CD4-positive, alpha-beta memory T cell (primary cell): ENCODE measurements around the gene WDR81. TPM values are rescaled to one million over a fixed set of nuclear protein-coding genes. Genes with fewer than 3 reads are reported as not detected.
"Not testable (repeated sequence)": the region's sequence is repeated elsewhere in the genome, so short reads cannot be mapped to it uniquely, and the experiment has no call there.

Experiments used
- CTCF ChIA-PET: fragments of 350-600 bp; sonication (Branson Sonifier 250); formaldehyde crosslinking; loops from one replicate; lab custom pipeline; 2021; ENCODE audit warnings: inconsistent platforms; ENCODE audit not compliant: partially characterized antibody; lab: Charles Lee
- POLR2A ChIA-PET: fragments of 350-600 bp; sonication (Branson Sonifier 250); formaldehyde crosslinking; loops from one replicate; lab custom pipeline; 2021; ENCODE audit not compliant: partially characterized antibody; lab: Charles Lee
- DNase-seq, 5 donors: peaks; one replicate each; pipeline versions ENCODE4 v3.0.0 to v3.0.0-alpha.2; 2020 to 2022; ENCODE audit warnings: mixed read lengths in 1 of 5
- H3K27ac ChIP-seq: one replicate; pipeline ENCODE4 v1.7.0; 2013; ENCODE audit warnings: low read depth, low read length
- H3K27me3 ChIP-seq: 2 replicates; pipeline ENCODE4 v1.7.0; 2013; ENCODE audit warnings: mild to moderate bottlenecking, low read length, moderate library complexity; ENCODE audit not compliant: insufficient read depth
- H3K36me3 ChIP-seq: 2 replicates; pipeline ENCODE4 v1.7.0; 2013; ENCODE audit warnings: mild to moderate bottlenecking, low read length, moderate library complexity; ENCODE audit not compliant: insufficient read depth
- H3K4me1 ChIP-seq: 2 replicates; pipeline ENCODE4 v1.7.0; 2013; ENCODE audit warnings: mild to moderate bottlenecking, low read length, moderate library complexity; ENCODE audit not compliant: insufficient read depth
- H3K4me3 ChIP-seq, 2 donors: one replicate each; pipeline ENCODE4 v1.7.0; 2013; ENCODE audit warnings: low read length in 2 of 2, mild to moderate bottlenecking in 1 of 2
- H3K9me3 ChIP-seq, 2 donors: one replicate each; pipeline ENCODE4 v1.7.0; 2013; ENCODE audit warnings: low read length in 2 of 2, control low read depth in 1 of 2; ENCODE audit not compliant: control insufficient read depth in 1 of 2
- H3K27ac Mint-ChIP-seq, 7 donors: one replicate each; pipeline ENCODE4 v1.8.0; 2020 to 2021; ENCODE audit warnings: mixed read lengths in 7 of 7, mild to moderate bottlenecking in 6 of 7, inconsistent platforms in 3 of 7, moderate library complexity in 3 of 7
- H3K27me3 Mint-ChIP-seq, 2 donors: one replicate each; pipeline ENCODE4 v1.8.0; 2020 to 2021; ENCODE audit warnings: mixed read lengths in 2 of 2
- H3K36me3 Mint-ChIP-seq, 2 donors: one replicate each; pipeline ENCODE4 v1.8.0; 2020 to 2021; ENCODE audit warnings: mixed read lengths in 2 of 2, inconsistent platforms in 1 of 2, mild to moderate bottlenecking in 1 of 2
- H3K4me1 Mint-ChIP-seq, 4 donors: one replicate each; pipeline ENCODE4 v1.8.0; 2020 to 2021; ENCODE audit warnings: mixed read lengths in 4 of 4, mild to moderate bottlenecking in 1 of 4
- H3K4me3 Mint-ChIP-seq, 8 donors: one replicate each; pipeline ENCODE4 v1.8.0; 2020 to 2021; ENCODE audit warnings: mixed read lengths in 8 of 8, mild to moderate bottlenecking in 7 of 8, moderate library complexity in 6 of 8, inconsistent platforms in 3 of 8
- H3K9me3 Mint-ChIP-seq, 8 donors: one replicate each; pipeline ENCODE4 v1.8.0; 2020 to 2021; ENCODE audit warnings: mixed read lengths in 8 of 8, mild to moderate bottlenecking in 5 of 8, inconsistent platforms in 3 of 8, moderate library complexity in 1 of 8
- intact Hi-C: fragments of 100-400 bp; cut with micrococcal nuclease; formaldehyde crosslinking; loops from one replicate; pipeline ENCODE4 v1.15.1; 2023
- polyA plus RNA-seq, 2 donors: library from polyadenylated mRNA; unstranded; fragments of 300-500 nt; fragmentation: Illumina TruSeq; gene quantifications; one replicate each; pipeline ENCODE4 v1.2.3, GENCODE V29; 2021
- total RNA-seq, 2 experiments: library from RNA; stranded (reverse); gene quantifications; one replicate each; pipeline ENCODE4 v1.2.3, GENCODE V29; 2021

The WDR81 gene
- total and polyA plus RNA-seq, 4 experiments from 2014 or later: 4.4 to 40.3 (median 29.9) TPM

DNA sequence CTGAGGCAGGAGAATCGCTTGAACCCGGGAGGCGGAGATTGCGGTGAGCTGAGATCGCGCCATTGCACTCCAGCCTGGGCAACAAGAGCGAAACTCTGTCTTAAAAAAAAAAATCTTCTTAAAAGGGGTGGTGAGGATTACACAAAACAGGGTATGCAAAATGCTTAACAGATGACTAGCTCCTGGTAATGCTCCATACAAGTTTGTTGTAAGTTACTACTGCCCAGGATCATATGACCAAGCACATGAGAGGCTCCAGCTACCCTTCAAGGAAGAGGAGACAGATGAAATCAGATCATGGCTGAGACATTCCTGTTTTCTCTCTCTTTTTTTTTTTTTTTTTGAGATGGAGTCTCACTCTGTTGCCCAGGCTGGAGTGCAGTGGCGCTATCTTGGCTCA, 2.5 kb upstream of the WDR81 start:
- not testable (repeated sequence) for H3K9me3 ChIP-seq, H3K4me3 ChIP-seq, H3K36me3 Mint-ChIP-seq, H3K36me3 ChIP-seq, H3K9me3 Mint-ChIP-seq, DNase-seq, H3K27me3 ChIP-seq, H3K27me3 Mint-ChIP-seq, H3K27ac ChIP-seq
- Mint-ChIP-seq H3K4me1 (peaks cover 19 to 61% (median 33%) of the 10 kb centered on the region in 4 donors), H3K27ac (peak overlapping the region in 5 of 7 donors; percentile 77 to 97 (median 95)), H3K4me3 (peak overlapping the region in 1 of 8 donors; percentile 89)
- CTCF ChIA-PET: interaction anchor here (0.7 to 7.4 kb wide), 22 partner anchors 11 to 523 kb away, joined by 3 to 161 read pairs (median 8); partner anchors contain the start of genes HIC1, RILP, RPA1 and SERPINF1
- POLR2A ChIA-PET: interaction anchor here (1.1 to 6.3 kb wide), 6 partner anchors 15 to 150 kb away, joined by 4 to 62 read pairs (median 8); partner anchors contain the start of genes PRPF8 and SERPINF1
- intact Hi-C loops: loop anchor here (5.0 kb wide), 2 partner anchors 40 to 305 kb away; partner anchors contain the start of genes RTN4RL1 and SERPINF1
- H3K4me1 ChIP-seq: peaks cover 59% of the 10 kb centered on the region

DNA sequence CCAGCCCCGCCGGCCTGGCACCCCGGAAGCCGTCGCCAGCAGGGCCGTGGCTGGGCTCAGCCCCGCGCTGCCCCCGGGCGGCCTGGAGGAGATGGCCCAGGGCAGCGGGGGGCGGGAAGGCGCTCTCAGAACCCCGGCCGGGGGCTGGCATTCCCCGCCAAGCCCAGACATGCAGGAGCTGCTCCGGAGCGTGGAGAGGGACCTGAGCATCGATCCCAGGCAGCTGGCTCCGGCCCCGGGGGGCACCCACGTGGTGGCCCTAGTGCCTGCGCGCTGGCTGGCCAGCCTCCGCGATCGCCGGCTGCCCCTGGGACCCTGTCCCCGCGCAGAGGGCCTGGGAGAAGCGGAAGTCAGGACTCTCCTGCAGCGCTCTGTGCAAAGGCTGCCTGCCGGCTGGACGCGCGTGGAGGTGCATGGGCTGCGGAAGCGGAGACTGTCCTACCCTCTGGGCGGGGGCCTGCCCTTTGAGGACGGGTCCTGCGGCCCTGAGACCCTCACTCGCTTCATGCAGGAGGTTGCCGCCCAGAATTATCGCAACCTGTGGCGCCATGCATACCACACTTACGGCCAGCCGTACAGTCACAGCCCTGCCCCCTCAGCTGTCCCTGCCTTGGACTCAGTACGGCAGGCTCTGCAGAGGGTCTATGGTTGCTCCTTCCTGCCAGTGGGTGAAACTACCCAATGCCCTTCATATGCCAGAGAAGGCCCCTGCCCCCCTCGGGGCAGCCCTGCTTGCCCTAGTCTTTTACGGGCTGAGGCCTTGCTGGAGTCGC, 551 bp downstream of the WDR81 start:
- peaks cover 8 to 22% of the 10 kb centered on the region in 2 donors for H3K36me3 Mint-ChIP-seq
- H3K27ac Mint-ChIP-seq: peak overlapping the region in 6 of 7 donors; percentile 19 to 86 (median 52)
- POLR2A ChIA-PET: interaction anchor here (0.5 to 6.3 kb wide), 10 partner anchors 9 to 104 kb away, joined by 3 to 62 read pairs (median 6); partner anchors contain the start of genes PRPF8, SERPINF1 and SMYD4
- Histone ChIP-seq H3K36me3 (peaks cover 16% of the 10 kb centered on the region), H3K4me3 (peak overlapping the region; percentile 11 to 72), H3K27ac (peak overlapping the region; percentile 64), H3K9me3 (no peaks in the 10 kb centered on the region), H3K4me1 (peaks cover 64% of the 10 kb centered on the region), H3K27me3 (no peaks in the 10 kb centered on the region)
- DNase-seq: peak in 1 of 5 donors; percentile 46
- CTCF ChIA-PET: interaction anchor here (1.4 to 2.0 kb wide), 2 partner anchors 40 to 58 kb away, joined by 7 to 13 read pairs; no protein-coding TSS in a partner anchor
- peaks cover 0 to 2% (median 0%) of the 10 kb centered on the region in 8 donors for H3K9me3 Mint-ChIP-seq
- no peaks in the 10 kb centered on the region for H3K27me3 Mint-ChIP-seq
- intact Hi-C loops: loop anchor here (1.0 to 5.0 kb wide), 3 partner anchors 37 to 317 kb away; partner anchors contain the start of genes OVCA2, RTN4RL1 and SERPINF1
- peak overlapping the region; percentile 69 to 84 (median 79) for H3K4me3 Mint-ChIP-seq
- peaks cover 18 to 72% (median 35%) of the 10 kb centered on the region in 4 donors for H3K4me1 Mint-ChIP-seq

DNA sequence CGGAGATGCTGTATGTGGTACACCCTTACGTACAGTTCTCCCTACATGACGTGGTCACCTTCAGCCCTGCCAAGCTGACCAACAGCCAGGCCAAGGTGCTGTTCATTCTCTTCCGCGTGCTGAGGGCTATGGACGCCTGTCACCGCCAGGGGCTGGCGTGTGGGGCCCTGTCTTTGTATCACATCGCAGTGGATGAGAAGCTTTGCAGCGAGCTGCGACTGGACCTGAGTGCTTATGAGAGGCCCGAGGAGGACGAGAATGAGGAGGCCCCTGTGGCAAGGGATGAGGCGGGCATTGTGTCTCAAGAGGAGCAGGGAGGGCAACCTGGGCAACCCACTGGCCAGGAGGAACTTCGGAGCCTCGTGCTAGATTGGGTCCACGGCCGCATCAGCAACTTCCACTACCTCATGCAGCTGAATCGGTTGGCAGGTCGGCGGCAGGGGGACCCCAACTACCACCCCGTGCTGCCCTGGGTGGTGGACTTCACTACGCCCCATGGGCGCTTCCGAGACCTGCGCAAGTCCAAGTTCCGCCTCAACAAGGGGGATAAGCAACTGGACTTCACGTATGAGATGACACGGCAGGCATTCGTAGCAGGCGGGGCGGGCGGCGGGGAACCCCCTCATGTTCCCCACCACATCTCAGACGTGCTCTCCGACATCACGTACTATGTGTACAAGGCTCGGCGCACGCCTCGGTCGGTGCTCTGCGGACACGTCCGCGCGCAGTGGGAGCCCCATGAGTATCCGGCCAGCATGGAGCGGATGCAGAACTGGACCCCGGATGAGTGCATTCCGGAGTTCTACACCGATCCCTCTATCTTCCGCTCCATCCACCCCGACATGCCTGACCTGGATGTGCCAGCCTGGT, 1.4 kb downstream of the WDR81 start:
- Mint-ChIP-seq H3K27me3 (no peaks in the 10 kb centered on the region), H3K4me3 (peak overlapping the region; percentile 69 to 84 (median 79)), H3K27ac (peak overlapping the region in 6 of 7 donors; percentile 27 to 86 (median 60)), H3K4me1 (peaks cover 15 to 67% (median 32%) of the 10 kb centered on the region in 4 donors), H3K9me3 (peaks cover 0 to 2% (median 0%) of the 10 kb centered on the region in 8 donors), H3K36me3 (peaks cover 8 to 21% of the 10 kb centered on the region in 2 donors)
- H3K4me1 ChIP-seq: peaks cover 58% of the 10 kb centered on the region
- DNase-seq: no peak
- H3K27me3 ChIP-seq: no peaks in the 10 kb centered on the region
- no peak overlapping the region for H3K27ac ChIP-seq
- ChIA-PET POLR2A (interaction anchor here (1.1 to 6.3 kb wide), 6 partner anchors 10 to 104 kb away, joined by 3 to 62 read pairs (median 10); partner anchors contain the start of genes PRPF8, RPA1, SERPINF1 and SMYD4), CTCF (interaction anchor here (1.0 kb wide), 1 partner anchor 140 kb away, joined by 3 read pairs; no protein-coding TSS in a partner anchor)
- H3K36me3 ChIP-seq: peaks cover 16% of the 10 kb centered on the region
- peak overlapping the region in 1 of 2 donors; percentile 72 for H3K4me3 ChIP-seq
- H3K9me3 ChIP-seq: no peaks in the 10 kb centered on the region
- intact Hi-C loops: no loop called here

DNA sequence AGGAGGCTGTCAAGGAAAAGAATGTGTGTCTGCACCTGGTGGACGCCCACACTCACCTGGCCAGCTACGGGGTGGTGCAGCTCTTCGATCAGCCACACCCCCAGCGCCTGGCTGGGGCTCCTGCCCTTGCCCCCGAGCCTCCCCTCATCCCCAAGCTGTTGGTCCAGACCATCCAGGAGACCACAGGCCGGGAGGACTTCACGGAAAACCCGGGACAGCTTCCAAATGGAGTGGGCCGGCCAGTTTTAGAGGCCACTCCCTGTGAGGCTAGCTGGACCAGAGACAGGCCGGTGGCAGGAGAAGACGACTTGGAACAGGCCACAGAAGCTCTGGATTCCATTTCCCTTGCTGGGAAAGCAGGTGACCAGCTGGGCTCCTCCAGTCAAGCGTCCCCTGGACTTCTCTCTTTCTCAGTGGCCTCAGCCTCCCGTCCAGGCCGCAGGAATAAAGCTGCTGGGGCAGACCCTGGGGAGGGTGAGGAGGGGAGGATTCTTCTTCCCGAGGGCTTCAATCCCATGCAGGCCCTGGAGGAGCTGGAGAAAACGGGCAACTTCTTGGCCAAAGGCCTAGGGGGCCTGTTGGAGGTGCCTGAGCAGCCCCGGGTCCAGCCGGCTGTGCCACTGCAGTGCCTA, 2.2 kb downstream of the WDR81 start:
- Mint-ChIP-seq H3K4me1 (peaks cover 15 to 63% (median 31%) of the 10 kb centered on the region in 4 donors), H3K27ac (no peak overlapping the region), H3K27me3 (no peaks in the 10 kb centered on the region), H3K4me3 (peak overlapping the region in 3 of 8 donors; percentile 21 to 48 (median 36)), H3K9me3 (peaks cover 0 to 2% (median 0%) of the 10 kb centered on the region in 8 donors), H3K36me3 (peaks cover 8 to 23% of the 10 kb centered on the region in 2 donors)
- Histone ChIP-seq H3K27ac (no peak overlapping the region), H3K4me1 (peaks cover 55% of the 10 kb centered on the region), H3K4me3 (no peak overlapping the region), H3K36me3 (peaks cover 16% of the 10 kb centered on the region), H3K9me3 (no peaks in the 10 kb centered on the region), H3K27me3 (no peaks in the 10 kb centered on the region)
- intact Hi-C loops: no loop called here
- ChIA-PET POLR2A (interaction anchor here (1.3 to 4.0 kb wide), 4 partner anchors 10 to 103 kb away, joined by 3 to 12 read pairs (median 6); partner anchors contain the start of genes RPA1 and SMYD4), CTCF (interaction anchor here (0.6 to 1.0 kb wide), 4 partner anchors 10 to 556 kb away, joined by 3 read pairs; no protein-coding TSS in a partner anchor)
- DNase-seq: no peak

DNA sequence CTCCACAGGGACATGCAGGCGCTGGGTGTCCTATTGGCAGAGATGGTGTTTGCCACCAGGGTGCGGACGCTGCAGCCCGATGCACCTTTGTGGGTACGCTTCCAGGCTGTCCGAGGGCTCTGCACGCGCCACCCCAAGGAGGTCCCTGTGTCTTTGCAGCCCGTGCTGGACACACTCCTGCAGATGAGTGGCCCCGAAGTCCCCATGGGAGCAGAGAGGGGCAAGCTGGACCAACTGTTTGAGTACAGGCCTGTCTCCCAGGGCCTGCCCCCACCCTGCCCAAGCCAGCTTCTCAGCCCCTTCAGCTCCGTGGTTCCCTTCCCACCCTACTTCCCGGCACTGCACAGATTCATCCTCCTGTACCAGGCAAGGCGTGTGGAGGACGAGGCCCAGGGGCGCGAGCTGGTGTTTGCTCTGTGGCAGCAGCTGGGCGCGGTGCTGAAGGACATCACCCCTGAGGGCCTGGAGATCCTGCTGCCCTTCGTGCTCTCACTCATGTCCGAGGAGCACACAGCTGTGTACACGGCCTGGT, 2.8 kb downstream of the WDR81 start:
- Mint-ChIP-seq H3K4me3 (no peak overlapping the region), H3K4me1 (peaks cover 15 to 59% (median 30%) of the 10 kb centered on the region in 4 donors), H3K36me3 (peaks cover 8 to 25% of the 10 kb centered on the region in 2 donors), H3K9me3 (peaks cover 0 to 2% (median 0%) of the 10 kb centered on the region in 8 donors), H3K27ac (no peak overlapping the region), H3K27me3 (no peaks in the 10 kb centered on the region)
- ChIA-PET CTCF (interaction anchor here (0.6 to 1.0 kb wide), 4 partner anchors 10 to 555 kb away, joined by 3 read pairs; no protein-coding TSS in a partner anchor), POLR2A (interaction anchor here (1.3 to 4.0 kb wide), 4 partner anchors 10 to 102 kb away, joined by 3 to 12 read pairs (median 6); partner anchors contain the start of genes RPA1 and SMYD4)
- H3K4me3 ChIP-seq: no peak overlapping the region
- peaks cover 16% of the 10 kb centered on the region for H3K36me3 ChIP-seq
- no peak overlapping the region for H3K27ac ChIP-seq
- peaks cover 51% of the 10 kb centered on the region for H3K4me1 ChIP-seq
- intact Hi-C loops: no loop called here
- no peaks in the 10 kb centered on the region for H3K9me3 ChIP-seq
- H3K27me3 ChIP-seq: no peaks in the 10 kb centered on the region
- DNase-seq: no peak
